B cell (primary cell): Measurements from ENCODE around the gene SERPINB6.

Source experiments
- EZH2 ChIP-seq: IDR thresholded peaks from 2 replicates; pipeline ENCODE4 v1.6.1; 2012; ENCODE audit warnings: borderline replicate concordance, low read depth, mild to moderate bottlenecking, moderate library complexity, low read length; ENCODE audit not compliant: insufficient read depth, poor library complexity, severe bottlenecking
- TF ChIP-seq, protein P1 (sequence below): fragments of 200-600 bp; IDR thresholded peaks from one replicate; pipeline ENCODE4 v1.8.0; 2022; ENCODE audit warnings: antibody characterized with exemption, mild to moderate bottlenecking

- TF ChIP-seq, protein P1, sequence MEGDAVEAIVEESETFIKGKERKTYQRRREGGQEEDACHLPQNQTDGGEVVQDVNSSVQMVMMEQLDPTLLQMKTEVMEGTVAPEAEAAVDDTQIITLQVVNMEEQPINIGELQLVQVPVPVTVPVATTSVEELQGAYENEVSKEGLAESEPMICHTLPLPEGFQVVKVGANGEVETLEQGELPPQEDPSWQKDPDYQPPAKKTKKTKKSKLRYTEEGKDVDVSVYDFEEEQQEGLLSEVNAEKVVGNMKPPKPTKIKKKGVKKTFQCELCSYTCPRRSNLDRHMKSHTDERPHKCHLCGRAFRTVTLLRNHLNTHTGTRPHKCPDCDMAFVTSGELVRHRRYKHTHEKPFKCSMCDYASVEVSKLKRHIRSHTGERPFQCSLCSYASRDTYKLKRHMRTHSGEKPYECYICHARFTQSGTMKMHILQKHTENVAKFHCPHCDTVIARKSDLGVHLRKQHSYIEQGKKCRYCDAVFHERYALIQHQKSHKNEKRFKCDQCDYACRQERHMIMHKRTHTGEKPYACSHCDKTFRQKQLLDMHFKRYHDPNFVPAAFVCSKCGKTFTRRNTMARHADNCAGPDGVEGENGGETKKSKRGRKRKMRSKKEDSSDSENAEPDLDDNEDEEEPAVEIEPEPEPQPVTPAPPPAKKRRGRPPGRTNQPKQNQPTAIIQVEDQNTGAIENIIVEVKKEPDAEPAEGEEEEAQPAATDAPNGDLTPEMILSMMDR, result no peak
- no peak for TF ChIP-seq EZH2
Observed at GRCh38 chr6:2939315-2940009, 31.9 kb downstream of the SERPINB6 start.
